Activated CD4-positive, alpha-beta memory T cell treated with anti-CD3 and anti-CD28 coated beads, Interleukin-2, amount 10 ng/mL, durations not matched to agents 7 days and 5 days (primary cell): ENCODE measurements around the gene RAD21L1. TPM values are rescaled to one million over a fixed set of nuclear protein-coding genes. Genes with fewer than 3 reads are reported as not detected.

ENCODE experiments used
- CTCF ChIA-PET: fragments of 350-600 bp; sonication (Branson Sonifier 250); formaldehyde crosslinking; loops from one replicate; lab custom pipeline; 2021; ENCODE audit warnings: antibody characterized with exemption, inconsistent platforms; lab: Charles Lee
- POLR2A ChIA-PET: fragments of 350-600 bp; sonication (Branson Sonifier 250); formaldehyde crosslinking; loops from one replicate; lab custom pipeline; 2021; ENCODE audit warnings: antibody characterized with exemption; lab: Charles Lee
- DNase-seq: peaks from one replicate; pipeline ENCODE4 v3.0.0-alpha.2; 2020
- H3K27ac Mint-ChIP-seq: one replicate; pipeline ENCODE4 v1.8.0; 2021; ENCODE audit warnings: mild to moderate bottlenecking, mixed read lengths
- H3K27me3 Mint-ChIP-seq: one replicate; pipeline ENCODE4 v1.8.0; 2021; ENCODE audit warnings: mixed read lengths
- H3K36me3 Mint-ChIP-seq: one replicate; pipeline ENCODE4 v1.8.0; 2021; ENCODE audit warnings: low read depth, mixed read lengths
- H3K4me1 Mint-ChIP-seq: one replicate; pipeline ENCODE4 v1.8.0; 2021; ENCODE audit warnings: mixed read lengths
- H3K4me3 Mint-ChIP-seq: one replicate; pipeline ENCODE4 v1.8.0; 2021; ENCODE audit warnings: mild to moderate bottlenecking, mixed read lengths
- H3K9me3 Mint-ChIP-seq: one replicate; pipeline ENCODE4 v1.8.0; 2021; ENCODE audit warnings: mixed read lengths
- total RNA-seq, 2 experiments: library from RNA; stranded (reverse); gene quantifications; one replicate each; pipeline ENCODE4 v1.2.3, GENCODE V29; 2021

RAD21L1 gene
- total RNA-seq, 2 experiments from 2014 or later, result not detected

GRCh38 chr20:1297486-1297885 is 71.6 kb downstream of the RAD21L1 start:
- Mint-ChIP-seq H3K27me3 (no peaks in the 10 kb centered on the region), H3K4me3 (no peak overlapping the region), H3K36me3 (no peaks in the 10 kb centered on the region), H3K9me3 (no peaks in the 10 kb centered on the region), H3K4me1 (peaks cover 21% of the 10 kb centered on the region), H3K27ac (no peak overlapping the region)
- ChIA-PET POLR2A (no interaction called here), CTCF (no interaction called here)
- no peak for DNase-seq

DNA sequence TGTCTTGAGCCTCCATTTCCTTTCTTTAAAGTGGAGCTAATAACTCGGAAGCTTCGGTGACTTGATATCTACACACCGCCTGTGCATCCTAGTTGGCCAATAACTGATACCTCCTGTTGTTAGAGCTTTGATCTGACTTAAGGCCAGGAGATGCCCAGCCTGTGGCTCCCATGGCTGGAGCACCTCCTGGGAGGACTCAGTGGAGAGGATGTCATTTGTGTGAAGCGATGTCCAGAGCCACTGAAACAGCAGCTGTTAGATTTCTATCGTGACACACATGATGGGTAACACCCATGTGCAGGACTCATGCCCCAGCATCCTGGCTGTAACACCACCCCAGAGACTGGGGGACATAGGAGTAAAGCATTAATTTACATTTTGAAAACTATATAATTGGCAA is 72.3 kb downstream of the RAD21L1 start:
- CTCF ChIA-PET, result interaction anchor here (1.0 to 1.1 kb wide), 2 partner anchors 15 to 18 kb away, joined by 3 read pairs; no protein-coding TSS in a partner anchor

DNA sequence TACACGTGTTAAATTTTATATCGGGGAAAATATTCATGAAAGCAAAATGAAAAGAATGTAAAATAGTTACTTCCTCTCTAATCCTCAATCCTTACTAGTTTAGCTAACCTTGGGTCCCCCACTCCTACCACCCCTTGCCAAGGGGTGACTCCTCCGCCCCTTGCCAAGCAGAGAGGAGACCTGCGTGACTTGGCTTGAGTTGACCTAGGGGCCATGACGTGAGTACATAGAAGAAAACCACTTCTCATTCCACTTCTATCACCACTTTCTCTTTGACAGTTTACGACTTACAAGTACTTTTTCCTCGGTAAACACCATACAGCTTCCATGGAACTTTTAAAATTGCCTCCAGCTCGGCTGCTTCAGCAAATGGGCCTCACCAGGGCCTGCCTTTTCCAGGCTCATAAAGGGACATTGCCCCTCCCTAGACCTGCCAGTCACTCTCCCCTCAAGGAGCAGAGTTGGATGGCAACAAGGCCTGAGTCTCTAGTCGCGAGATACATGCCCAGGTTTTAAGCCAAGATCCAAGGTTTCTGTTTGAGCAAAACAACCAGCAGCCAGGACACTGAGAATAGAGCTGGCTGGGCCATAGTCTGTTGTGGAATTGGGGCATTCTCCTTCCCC is 73.2 kb downstream of the RAD21L1 start:
- Mint-ChIP-seq H3K36me3 (no peaks in the 10 kb centered on the region), H3K27ac (no peak overlapping the region), H3K27me3 (no peaks in the 10 kb centered on the region), H3K4me3 (no peak overlapping the region), H3K4me1 (peaks cover 21% of the 10 kb centered on the region), H3K9me3 (no peaks in the 10 kb centered on the region)
- CTCF ChIA-PET, result interaction anchor here (0.7 to 1.1 kb wide), 3 partner anchors 14 to 176 kb away, joined by 3 read pairs; no protein-coding TSS in a partner anchor
- no peak for DNase-seq
- POLR2A ChIA-PET, result interaction anchor here (0.6 kb wide), 1 partner anchor 26 kb away, joined by 3 read pairs; no protein-coding TSS in a partner anchor

More for the DNA sequence above, 72.3 kb downstream of the RAD21L1 start:
- H3K36me3 Mint-ChIP-seq, result no peaks in the 10 kb centered on the region
- no peak overlapping the region for H3K4me3 Mint-ChIP-seq
- DNase-seq, result no peak
- H3K27ac Mint-ChIP-seq, result no peak overlapping the region
- H3K4me1 Mint-ChIP-seq, result peaks cover 21% of the 10 kb centered on the region
- H3K27me3 Mint-ChIP-seq, result no peaks in the 10 kb centered on the region
- H3K9me3 Mint-ChIP-seq, result no peaks in the 10 kb centered on the region
- POLR2A ChIA-PET, result no interaction called here

DNA sequence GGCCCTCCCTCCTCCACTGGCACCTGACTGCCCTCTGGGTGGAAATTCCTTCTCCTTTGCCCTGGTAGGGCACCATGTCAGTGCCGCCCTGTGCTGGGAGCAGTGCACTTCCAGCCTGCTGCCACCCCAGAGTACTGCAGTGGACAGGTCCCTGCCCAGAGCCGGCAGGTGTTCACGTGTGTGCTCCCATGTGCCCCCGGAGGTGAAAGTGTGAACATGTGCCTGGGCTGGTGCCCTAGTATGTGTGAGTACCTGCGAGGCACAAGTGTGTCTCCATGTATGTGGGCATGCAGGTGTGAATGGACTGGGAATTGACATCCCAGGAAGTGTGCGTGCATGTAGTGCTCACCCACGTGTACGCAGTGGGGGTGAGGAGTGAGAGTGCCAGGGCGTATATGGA is 73.7 kb downstream of the RAD21L1 start:
- Mint-ChIP-seq H3K4me1 (peaks cover 21% of the 10 kb centered on the region), H3K27ac (no peak overlapping the region), H3K4me3 (no peak overlapping the region), H3K9me3 (no peaks in the 10 kb centered on the region), H3K27me3 (no peaks in the 10 kb centered on the region), H3K36me3 (no peaks in the 10 kb centered on the region)
- ChIA-PET CTCF (no interaction called here), POLR2A (interaction anchor here (2.1 kb wide), 1 partner anchor 13 kb away, joined by 7 read pairs; no protein-coding TSS in a partner anchor)
- peak; percentile 47 for DNase-seq

DNA sequence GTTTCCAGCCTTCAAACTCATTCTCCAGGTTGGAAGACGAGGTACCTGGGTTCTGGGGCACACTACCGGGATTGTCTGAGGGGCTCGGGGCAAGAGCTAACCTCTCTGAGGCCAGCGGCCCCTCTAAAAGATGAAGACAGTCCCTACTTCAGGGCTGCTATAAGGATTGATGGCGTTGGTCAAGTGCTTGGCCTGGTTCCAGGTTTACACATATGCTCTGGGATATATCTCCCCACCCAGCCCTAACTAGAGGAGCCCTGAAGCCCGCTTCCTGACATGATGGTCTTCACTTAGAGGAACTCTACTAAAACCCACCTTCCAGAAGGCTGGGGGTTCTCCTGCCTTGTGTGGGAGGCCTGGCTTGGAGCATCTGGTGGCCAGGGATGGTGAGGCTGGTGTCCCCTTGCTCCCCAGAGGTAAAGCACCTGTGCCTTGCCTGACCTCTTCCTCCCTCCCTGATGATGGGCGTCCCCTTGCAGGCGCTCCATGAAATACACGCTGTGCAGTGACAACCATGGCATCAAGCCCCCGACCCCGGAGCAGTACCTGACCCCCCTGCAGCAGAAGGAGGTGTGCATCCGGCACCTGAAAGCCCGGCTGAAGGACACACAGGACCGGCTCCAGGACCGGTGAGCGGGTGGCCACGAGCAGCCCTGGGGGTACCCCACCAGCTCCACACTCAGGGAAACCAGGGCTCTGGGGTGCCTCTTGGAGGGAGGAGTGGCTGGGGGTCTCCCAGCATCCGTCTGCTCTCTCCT is 74.4 kb downstream of the RAD21L1 start:
- H3K27me3 Mint-ChIP-seq, result no peaks in the 10 kb centered on the region
- no peak overlapping the region for H3K4me3 Mint-ChIP-seq
- ChIA-PET CTCF (interaction anchor here (0.8 to 1.8 kb wide), 13 partner anchors 10 to 477 kb away, joined by 3 to 10 read pairs (median 6); partner anchors contain the start of gene NSFL1C), POLR2A (interaction anchor here (0.8 to 2.1 kb wide), 10 partner anchors 13 to 167 kb away, joined by 3 to 8 read pairs (median 4); partner anchors contain the start of gene SNPH)
- H3K9me3 Mint-ChIP-seq, result no peaks in the 10 kb centered on the region
- DNase-seq, result no peak
- peaks cover 21% of the 10 kb centered on the region for H3K4me1 Mint-ChIP-seq
- H3K36me3 Mint-ChIP-seq, result no peaks in the 10 kb centered on the region
- H3K27ac Mint-ChIP-seq, result peak overlapping the region; percentile 58

- ChIA-PET POLR2A (interaction anchor here (0.8 to 2.1 kb wide), 10 partner anchors 14 to 166 kb away, joined by 3 to 8 read pairs (median 4); partner anchors contain the start of gene SNPH), CTCF (interaction anchor here (0.8 to 1.8 kb wide), 17 partner anchors 9 to 476 kb away, joined by 3 to 10 read pairs (median 5); partner anchors contain the start of genes NSFL1C and RAD21L1)
- Mint-ChIP-seq H3K36me3 (no peaks in the 10 kb centered on the region), H3K27me3 (no peaks in the 10 kb centered on the region), H3K4me3 (peak overlapping the region; percentile 13), H3K4me1 (peaks cover 21% of the 10 kb centered on the region), H3K27ac (peak overlapping the region; percentile 58), H3K9me3 (no peaks in the 10 kb centered on the region)
- DNase-seq, result peak; percentile 77
Measured at GRCh38 chr20:1301031-1301529, 75.2 kb downstream of the RAD21L1 start.

DNA sequence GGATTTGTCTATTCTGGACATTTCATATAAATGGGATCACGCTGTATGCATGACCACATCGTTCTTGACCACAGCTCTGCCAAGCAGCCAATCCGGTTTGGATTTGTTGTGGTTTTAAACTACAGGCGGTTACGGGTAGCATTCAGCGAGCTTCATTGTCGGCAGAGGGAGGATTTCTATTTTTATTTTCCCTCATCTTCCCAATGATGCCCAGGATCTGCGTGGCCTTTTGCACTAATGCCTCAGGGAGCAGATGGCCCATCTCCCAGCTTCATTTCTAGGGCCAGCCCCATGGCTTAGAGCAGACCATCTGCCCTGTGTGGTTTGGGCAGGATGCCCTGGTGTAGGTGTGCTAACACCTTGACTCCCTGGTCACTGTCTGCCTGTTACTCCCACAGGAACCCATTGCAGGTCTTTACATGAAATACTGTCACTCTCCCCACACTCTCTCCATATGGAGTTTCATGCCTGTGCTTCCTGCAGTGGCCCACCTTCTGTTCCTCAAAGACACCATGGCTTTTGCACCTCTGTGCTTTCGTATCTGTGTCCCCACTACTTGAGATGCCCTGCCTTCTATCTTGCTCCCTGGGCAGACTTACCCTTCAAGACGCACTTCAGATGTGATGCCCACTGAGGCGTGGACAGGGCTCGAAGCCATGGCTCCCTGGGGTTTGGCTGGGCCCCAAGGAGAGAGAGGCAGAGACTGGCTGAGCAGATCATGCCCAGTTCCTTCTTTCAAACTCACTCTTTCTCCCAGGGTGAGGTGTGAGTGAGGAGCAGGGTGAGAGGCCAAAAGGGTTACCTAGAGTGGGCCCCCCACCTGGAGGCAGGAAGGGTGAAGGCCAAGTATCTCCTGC is 77.1 kb downstream of the RAD21L1 start:
- CTCF ChIA-PET, result interaction anchor here (0.7 kb wide), 1 partner anchor 10 kb away, joined by 3 read pairs; no protein-coding TSS in a partner anchor
- H3K27ac Mint-ChIP-seq, result no peak overlapping the region
- POLR2A ChIA-PET, result no interaction called here
- no peak overlapping the region for H3K4me3 Mint-ChIP-seq
- DNase-seq, result peak; percentile 38
- H3K27me3 Mint-ChIP-seq, result no peaks in the 10 kb centered on the region
- peaks cover 21% of the 10 kb centered on the region for H3K4me1 Mint-ChIP-seq
- H3K36me3 Mint-ChIP-seq, result no peaks in the 10 kb centered on the region
- H3K9me3 Mint-ChIP-seq, result no peaks in the 10 kb centered on the region

DNA sequence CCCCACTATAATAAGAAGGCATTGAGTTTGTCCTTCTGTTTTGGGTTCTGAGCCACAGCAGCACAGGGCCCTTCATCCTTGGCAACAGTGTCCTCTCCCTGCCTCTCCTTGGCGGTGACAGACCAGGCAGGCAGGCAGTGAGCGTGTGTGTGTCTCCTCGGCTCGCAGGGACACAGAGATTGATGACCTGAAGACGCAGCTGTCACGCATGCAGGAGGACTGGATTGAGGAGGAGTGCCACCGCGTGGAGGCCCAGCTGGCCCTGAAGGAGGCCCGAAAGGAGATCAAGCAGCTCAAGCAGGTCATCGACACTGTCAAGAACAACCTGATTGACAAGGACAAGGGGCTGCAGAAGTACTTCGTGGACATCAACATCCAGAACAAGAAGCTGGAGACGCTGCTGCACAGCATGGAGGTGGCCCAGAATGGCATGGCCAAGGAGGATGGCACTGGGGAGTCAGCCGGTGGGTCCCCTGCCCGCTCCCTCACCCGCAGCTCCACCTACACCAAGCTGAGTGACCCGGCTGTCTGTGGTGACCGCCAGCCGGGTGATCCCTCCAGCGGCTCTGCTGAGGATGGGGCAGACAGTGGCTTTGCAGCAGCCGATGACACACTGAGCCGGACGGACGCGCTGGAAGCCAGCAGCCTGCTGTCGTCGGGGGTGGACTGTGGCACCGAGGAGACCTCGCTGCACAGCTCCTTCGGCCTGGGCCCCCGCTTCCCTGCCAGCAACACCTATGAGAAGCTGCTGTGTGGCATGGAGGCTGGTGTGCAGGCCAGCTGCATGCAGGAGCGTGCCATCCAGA is 79.1 kb downstream of the RAD21L1 start:
- ChIA-PET POLR2A (no interaction called here), CTCF (no interaction called here)
- Mint-ChIP-seq H3K4me1 (peaks cover 16% of the 10 kb centered on the region), H3K27ac (no peak overlapping the region), H3K36me3 (no peaks in the 10 kb centered on the region), H3K9me3 (no peaks in the 10 kb centered on the region), H3K4me3 (no peak overlapping the region), H3K27me3 (no peaks in the 10 kb centered on the region)
- no peak for DNase-seq

Other genes starting within 250 kb of the RAD21L1 start
- not detected for gene RSPO4, start 223.7 kb upstream of the RAD21L1 start, total RNA-seq
- 100 to 1,000 TPM; 145 TPM for gene PSMF1, start 107.4 kb upstream of the RAD21L1 start, total RNA-seq
- 1 to 10 TPM in 1 of 2 experiments, under 1 TPM in 1; 0.83 to 1.8 TPM for gene TMEM74B, start 41.1 kb upstream of the RAD21L1 start, total RNA-seq
- gene C20orf202, start 22.6 kb upstream of the RAD21L1 start, total RNA-seq, result not detected
- gene SNPH, start 40.2 kb downstream of the RAD21L1 start, total RNA-seq, result 1 to 10 TPM; 2.9 to 3.0 TPM
- gene SDCBP2, start 103.1 kb downstream of the RAD21L1 start, total RNA-seq, result 1 to 10 TPM; 3.1 to 3.2 TPM
- 100 to 1,000 TPM; 205 to 207 TPM for gene FKBP1A, start 167.0 kb downstream of the RAD21L1 start, total RNA-seq
- gene NSFL1C, start 240.8 kb downstream of the RAD21L1 start, total RNA-seq, result 10 to 100 TPM; 49.2 to 49.6 TPM